HepG2 (cell line): Measurements from ENCODE around the gene RBPMS2. TPM values are rescaled to one million over a fixed set of nuclear protein-coding genes. Genes with fewer than 3 reads are reported as not detected.

Experiments used
- ATAC-seq: fragments of 200-7000 bp; cut with Tn5 transposase; 3 replicates; pipeline ENCODE4 v1.9.1; 2020; ENCODE audit warnings: mild to moderate bottlenecking, moderate library complexity
- BruUV-seq: library from RNA; stranded (reverse); fragments of 400-500 nt; replicated peaks from 2 replicates; lab custom pipeline; 2021; lab: Mats Ljungman, UMichigan
- CTCF ChIA-PET: fragments of 300-600 bp; formaldehyde crosslinking; extraction: SDS; loops from one replicate; lab custom pipeline; 2021; ENCODE audit warnings: low total read pairs, inconsistent platforms, low intra/inter-chr PET ratio; lab: Yijun Ruan, JAX
- POLR2A ChIA-PET: fragments of 350-600 bp; sonication (Branson Sonifier 250); formaldehyde crosslinking; loops from one replicate; lab custom pipeline; 2020; ENCODE audit warnings: antibody characterized with exemption, inconsistent platforms; lab: Yijun Ruan, JAX
- DNase-seq: peaks from one replicate; pipeline ENCODE4 v3.0.0-alpha.2; 2015; ENCODE audit warnings: low spot score
- FAIRE-seq: peaks from 3 replicates; lab custom pipeline; 2011; peaks lifted over from hg19 to GRCh38; lab: Jason Lieb, UNC
- H2AFZ ChIP-seq: one replicate; pipeline ENCODE4 v1.6.1; 2011; ENCODE audit warnings: low read length, inconsistent platforms
- H3K27ac ChIP-seq: fragments of 300-600 bp; 3 replicates; pipeline ENCODE4 v1.8.0; 2011; ENCODE audit warnings: mixed run types, mild to moderate bottlenecking, mixed read lengths, low read length, inconsistent platforms; ENCODE audit not compliant: insufficient read depth; ENCODE audit errors: extremely low read length
- H3K27me3 ChIP-seq, 2 experiments: fragments of 200-600 bp in 1 of 2; 2 replicates in 1 of 2; 3 replicates in 1 of 2; pipeline versions ENCODE4 v1.6.0 to v1.8.0; 2011; ENCODE audit warnings: low read length in 2 of 2, mild to moderate bottlenecking in 2 of 2, moderate library complexity in 2 of 2, inconsistent platforms in 1 of 2; ENCODE audit not compliant: insufficient read depth in 2 of 2, control insufficient read depth in 1 of 2
- H3K36me3 ChIP-seq, 2 experiments: fragments of 200-600 bp in 1 of 2; replicated peaks in 1 of 2; 2 replicates in 1 of 2; 3 replicates in 1 of 2; pipeline versions ENCODE4 v1.5.1 to v1.8.0; 2011; ENCODE audit warnings: low read length in 2 of 2, inconsistent platforms in 1 of 2; ENCODE audit not compliant: insufficient read depth in 2 of 2, control insufficient read depth in 1 of 2
- H3K4me1 ChIP-seq: 2 replicates; pipeline ENCODE4 v1.5.1; 2012; ENCODE audit warnings: low read length, inconsistent platforms; ENCODE audit not compliant: insufficient read depth
- H3K4me2 ChIP-seq: 2 replicates; pipeline ENCODE4 v1.6.0; 2011; ENCODE audit warnings: low read depth, low read length, inconsistent platforms
- H3K4me3 ChIP-seq, 3 experiments: fragments of 200-600 bp in 1 of 3; sonication (generic), shearing (Covaris generic) in 1 of 3; replicated peaks in 1 of 3; 2 replicates each; pipeline ENCODE4 v1.5.1; 2011 to 2016; ENCODE audit warnings: low read length in 3 of 3, inconsistent platforms in 2 of 3, low read depth in 2 of 3, mild to moderate bottlenecking in 2 of 3, control low read depth in 1 of 3, mixed read lengths in 1 of 3; ENCODE audit not compliant: insufficient read depth in 1 of 3
- H3K79me2 ChIP-seq: one replicate; pipeline ENCODE4 v1.6.1; 2011; ENCODE audit warnings: low read length, inconsistent platforms; ENCODE audit not compliant: insufficient read depth
- H3K9ac ChIP-seq: 2 replicates; pipeline ENCODE4 v1.6.0; 2011; ENCODE audit warnings: mild to moderate bottlenecking, low read depth, low read length, inconsistent platforms; ENCODE audit not compliant: insufficient read depth
- H3K9me3 ChIP-seq: 2 replicates; pipeline ENCODE4 v1.5.1; 2012; ENCODE audit warnings: mild to moderate bottlenecking, low read length
- H4K20me1 ChIP-seq: 2 replicates; pipeline ENCODE4 v1.6.0; 2011; ENCODE audit warnings: inconsistent platforms, mild to moderate bottlenecking, low read length, moderate library complexity; ENCODE audit not compliant: insufficient read depth
- AGO2 ChIP-seq: fragments of 200-400 bp; formaldehyde crosslinking; optimal IDR thresholded peaks from 2 replicates; pipeline ENCODE3; 2017; ENCODE audit warnings: mild to moderate bottlenecking, low read depth, low read length, moderate library complexity
- AKAP8 ChIP-seq: sonication (generic); formaldehyde crosslinking; IDR thresholded peaks from 2 replicates; pipeline ENCODE4 v1.5.1; 2020; ENCODE audit warnings: mild to moderate bottlenecking, missing genetic modification reagents
- HNF4G ChIP-seq, 2 experiments: sonication (generic) in 1 of 2; formaldehyde crosslinking in 1 of 2; IDR thresholded peaks; 2 replicates each; pipeline versions ENCODE4 v1.4.0 to v1.6.1; 2011 to 2020; ENCODE audit warnings: borderline replicate concordance in 2 of 2, low read depth in 2 of 2, mild to moderate bottlenecking in 2 of 2, low read length in 1 of 2, missing genetic modification reagents in 1 of 2, moderate library complexity in 1 of 2
- HNRNPL ChIP-seq: fragments of 200-400 bp; formaldehyde crosslinking; IDR thresholded peaks from 2 replicates; pipeline ENCODE4 v1.6.1; 2017; ENCODE audit warnings: mild to moderate bottlenecking, low read depth, low read length
- KDM1A ChIP-seq: IDR thresholded peaks from 2 replicates; pipeline ENCODE4 v1.6.1; 2016; ENCODE audit warnings: missing compliant biosample characterization
- MAFF ChIP-seq: IDR thresholded peaks from 2 replicates; pipeline ENCODE4 v1.6.1; 2011; ENCODE audit warnings: low read depth, low read length, improper control_type of control experiment
- MED1 ChIP-seq: sonication (generic); formaldehyde crosslinking; IDR thresholded peaks from 2 replicates; pipeline ENCODE4 v1.4.0; 2020; ENCODE audit warnings: missing genetic modification reagents
- NFKBIZ ChIP-seq: IDR thresholded peaks from 2 replicates; pipeline ENCODE4 v1.6.1; 2018; ENCODE audit warnings: missing genetic modification reagents, missing compliant biosample characterization
- RAD21 ChIP-seq: fragments of 450-650 bp; formaldehyde crosslinking; IDR thresholded peaks from 2 replicates; pipeline ENCODE4 v1.5.0; 2020; ENCODE audit warnings: mild to moderate bottlenecking
- SALL1 ChIP-seq: sonication (generic); formaldehyde crosslinking; IDR thresholded peaks from 2 replicates; pipeline ENCODE4 v1.8.0; 2022; ENCODE audit warnings: mild to moderate bottlenecking, missing genetic modification reagents
- STAG1 ChIP-seq: sonication (generic); formaldehyde crosslinking; IDR thresholded peaks from 2 replicates; pipeline ENCODE4 v1.4.0; 2020; ENCODE audit warnings: missing genetic modification reagents
- ZMYM2 ChIP-seq: sonication (generic); formaldehyde crosslinking; IDR thresholded peaks from 2 replicates; pipeline ENCODE4 v1.8.0; 2022; ENCODE audit warnings: mild to moderate bottlenecking, missing genetic modification reagents
- WGBS: methylation state at CpG from one replicate; pipeline ENCODE4 v1.1.6; 2017; ENCODE audit warnings: low lambda C conversion rate; 5-methylcytosine and 5-hydroxymethylcytosine counted together
- in situ Hi-C: cut with HindIII; loops from 2 replicates; pipeline ENCODE4 v1.10.0; 2017; ENCODE audit warnings: low pct_unique_long_range_greater_than_20kb; ENCODE audit not compliant: extremely low pct_ligation_motif_present
- intact Hi-C: fragments of 100-400 bp; cut with micrococcal nuclease; formaldehyde crosslinking; loops from one replicate; pipeline ENCODE4 v1.10.0; 2022; ENCODE audit not compliant: unreplicated experiment
- polyA plus RNA-seq, 8 experiments: library from polyadenylated mRNA; depleted of rRNA in 3 of 8; stranded (reverse) in 7 of 8; unstranded in 1 of 8; fragments of >200 nt; fragmentation: Illumina TruSeq in 4 of 8; extraction: Trizol in 4 of 8; gene quantifications; 2 replicates each; pipeline versions ENCODE4 v1.2.1 to v1.2.3, GENCODE V29; 2011 to 2016; ENCODE audit warnings: low read depth in 4 of 8, missing spikeins in 1 of 8, mixed read lengths in 1 of 8; ENCODE audit not compliant: insufficient read depth in 1 of 8
- total RNA-seq, 5 experiments: library from RNA; depleted of rRNA; stranded (reverse); fragments of >200 nt; fragmentation: Illumina TruSeq; extraction: Trizol; gene quantifications; 2 replicates each; pipeline ENCODE4 v1.2.3, GENCODE V29; 2016; ENCODE audit warnings: low read depth in 1 of 5
- TF ChIP-seq, protein P1 (sequence below): sonication (generic); formaldehyde crosslinking; IDR thresholded peaks from 2 replicates; pipeline ENCODE4 v1.4.0; 2020; ENCODE audit warnings: missing genetic modification reagents
- TF ChIP-seq, protein P2 (sequence below): sonication (generic); formaldehyde crosslinking; IDR thresholded peaks from 2 replicates; pipeline ENCODE4 v1.4.0; 2020; ENCODE audit warnings: missing genetic modification reagents, borderline replicate concordance
- TF ChIP-seq, protein P3 (sequence below): sonication (generic); formaldehyde crosslinking; IDR thresholded peaks from 2 replicates; pipeline ENCODE4 v1.4.0; 2020; ENCODE audit warnings: missing genetic modification reagents, borderline replicate concordance

RBPMS2 gene
- total and polyA plus RNA-seq, 2 of the 13 experiments (the other 11 are each of a cell fraction or from before 2014, with no cell fraction given) = 0.08 TPM; not detected in 1

DNA sequence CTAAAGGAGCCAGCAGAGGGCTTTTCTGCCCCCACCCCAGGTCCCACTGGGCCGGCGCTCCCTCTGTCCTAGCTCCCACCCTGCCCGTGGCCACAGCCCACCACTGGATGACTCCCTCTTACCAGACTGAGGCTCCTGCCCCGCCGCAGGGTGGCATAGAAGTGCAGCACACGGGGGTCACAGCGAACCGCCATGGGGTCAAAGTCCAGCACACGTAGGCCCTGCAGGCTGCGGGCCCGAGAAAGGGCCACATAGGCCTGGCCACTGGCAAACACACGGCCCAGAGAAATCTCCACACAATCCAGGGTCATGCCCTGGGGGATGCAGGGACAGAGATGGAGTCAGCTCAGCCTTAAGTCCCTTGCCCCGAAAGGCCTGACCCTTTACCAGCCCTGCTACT lies 41.1 kb upstream of the RBPMS2 start:
- H3K27ac ChIP-seq = peak overlapping the region; percentile 50
- POLR2A ChIA-PET = interaction anchor here (1.1 to 2.0 kb wide), 4 partner anchors 9 to 25 kb away, joined by 3 to 10 read pairs (median 3); partner anchors contain the start of genes PIF1 and PLEKHO2
- intact Hi-C loops = no loop called here
- H3K4me3 ChIP-seq = no peak overlapping the region; a peak in 1 of 6 replicates
- H2AFZ ChIP-seq = peak overlapping the region; percentile 82
- H3K9ac ChIP-seq = peak overlapping the region; percentile 59
- peak overlapping the region; percentile 63 for H3K4me2 ChIP-seq
- CTCF ChIA-PET = interaction anchor here (0.7 to 1.2 kb wide), 2 partner anchors 19 to 20 kb away, joined by 3 to 4 read pairs; no protein-coding TSS in a partner anchor
- in situ Hi-C loops = no loop called here
- H3K27me3 ChIP-seq = peaks cover 0 to 2% of the 10 kb centered on the region in 2 experiments; a peak in 1 of 5 replicates
- H3K79me2 ChIP-seq = no peaks in the 10 kb centered on the region
- no peaks in the 10 kb centered on the region for H4K20me1 ChIP-seq
- no TSS peak for BruUV-seq
- DNase-seq (peak; percentile 45), ATAC-seq (peak; percentile 65), FAIRE-seq (no peak)
- H3K9me3 ChIP-seq = no peaks in the 10 kb centered on the region
- peaks cover 54% of the 10 kb centered on the region for H3K4me1 ChIP-seq
- peaks cover 5 to 22% of the 10 kb centered on the region in 2 experiments for H3K36me3 ChIP-seq
- WGBS = 41% methylated on average over 7 of the region's 13 CpGs
- TF ChIP-seq, protein P1, sequence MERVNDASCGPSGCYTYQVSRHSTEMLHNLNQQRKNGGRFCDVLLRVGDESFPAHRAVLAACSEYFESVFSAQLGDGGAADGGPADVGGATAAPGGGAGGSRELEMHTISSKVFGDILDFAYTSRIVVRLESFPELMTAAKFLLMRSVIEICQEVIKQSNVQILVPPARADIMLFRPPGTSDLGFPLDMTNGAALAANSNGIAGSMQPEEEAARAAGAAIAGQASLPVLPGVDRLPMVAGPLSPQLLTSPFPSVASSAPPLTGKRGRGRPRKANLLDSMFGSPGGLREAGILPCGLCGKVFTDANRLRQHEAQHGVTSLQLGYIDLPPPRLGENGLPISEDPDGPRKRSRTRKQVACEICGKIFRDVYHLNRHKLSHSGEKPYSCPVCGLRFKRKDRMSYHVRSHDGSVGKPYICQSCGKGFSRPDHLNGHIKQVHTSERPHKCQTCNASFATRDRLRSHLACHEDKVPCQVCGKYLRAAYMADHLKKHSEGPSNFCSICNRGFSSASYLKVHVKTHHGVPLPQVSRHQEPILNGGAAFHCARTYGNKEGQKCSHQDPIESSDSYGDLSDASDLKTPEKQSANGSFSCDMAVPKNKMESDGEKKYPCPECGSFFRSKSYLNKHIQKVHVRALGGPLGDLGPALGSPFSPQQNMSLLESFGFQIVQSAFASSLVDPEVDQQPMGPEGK (CRISPR knock-in tag) = peak; percentile 52; the same call in 1 of the 2 replicates
- TF ChIP-seq ZMYM2 (peak; percentile 87; the same call in 1 of the 2 replicates), AGO2 (peak; percentile 84), NFKBIZ (CRISPR knock-in tag) (0 out of 2 replicates have a peak, but pooled peaks have one; percentile 49), STAG1 (peak; percentile 64), RAD21 (CRISPR knock-in tag) (peak; percentile 61), SALL1 (CRISPR knock-in tag) (peak; percentile 55; the same call in 1 of the 2 replicates), AKAP8 (CRISPR knock-in tag) (peak; percentile 48; the same call in 1 of the 2 replicates), MED1 (CRISPR knock-in tag) (peak; percentile 23; the same call in 1 of the 2 replicates), HNF4G (IDR thresholded peaks at IDR 0.05; ENCODE audit: borderline replicate concordance, low read depth, low read length) (peak; percentile 96), HNF4G (CRISPR knock-in tag; IDR thresholded peaks at IDR 0.05; ENCODE audit: borderline replicate concordance, low read depth) (peak; percentile 93), KDM1A (CRISPR knock-in tag) (peak; percentile 63; the same call in 1 of the 2 replicates), HNRNPL (peak; percentile 89), MAFF (no peak)
- TF ChIP-seq, protein P2, sequence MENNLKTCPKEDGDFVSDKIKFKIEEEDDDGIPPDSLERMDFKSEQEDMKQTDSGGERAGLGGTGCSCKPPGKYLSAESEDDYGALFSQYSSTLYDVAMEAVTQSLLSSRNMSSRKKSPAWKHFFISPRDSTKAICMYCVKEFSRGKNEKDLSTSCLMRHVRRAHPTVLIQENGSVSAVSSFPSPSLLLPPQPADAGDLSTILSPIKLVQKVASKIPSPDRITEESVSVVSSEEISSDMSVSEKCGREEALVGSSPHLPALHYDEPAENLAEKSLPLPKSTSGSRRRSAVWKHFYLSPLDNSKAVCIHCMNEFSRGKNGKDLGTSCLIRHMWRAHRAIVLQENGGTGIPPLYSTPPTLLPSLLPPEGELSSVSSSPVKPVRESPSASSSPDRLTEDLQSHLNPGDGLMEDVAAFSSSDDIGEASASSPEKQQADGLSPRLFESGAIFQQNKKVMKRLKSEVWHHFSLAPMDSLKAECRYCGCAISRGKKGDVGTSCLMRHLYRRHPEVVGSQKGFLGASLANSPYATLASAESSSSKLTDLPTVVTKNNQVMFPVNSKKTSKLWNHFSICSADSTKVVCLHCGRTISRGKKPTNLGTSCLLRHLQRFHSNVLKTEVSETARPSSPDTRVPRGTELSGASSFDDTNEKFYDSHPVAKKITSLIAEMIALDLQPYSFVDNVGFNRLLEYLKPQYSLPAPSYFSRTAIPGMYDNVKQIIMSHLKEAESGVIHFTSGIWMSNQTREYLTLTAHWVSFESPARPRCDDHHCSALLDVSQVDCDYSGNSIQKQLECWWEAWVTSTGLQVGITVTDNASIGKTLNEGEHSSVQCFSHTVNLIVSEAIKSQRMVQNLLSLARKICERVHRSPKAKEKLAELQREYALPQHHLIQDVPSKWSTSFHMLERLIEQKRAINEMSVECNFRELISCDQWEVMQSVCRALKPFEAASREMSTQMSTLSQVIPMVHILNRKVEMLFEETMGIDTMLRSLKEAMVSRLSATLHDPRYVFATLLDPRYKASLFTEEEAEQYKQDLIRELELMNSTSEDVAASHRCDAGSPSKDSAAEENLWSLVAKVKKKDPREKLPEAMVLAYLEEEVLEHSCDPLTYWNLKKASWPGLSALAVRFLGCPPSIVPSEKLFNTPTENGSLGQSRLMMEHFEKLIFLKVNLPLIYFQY (CRISPR knock-in tag) = peak; percentile 70; the same call in 1 of the 2 replicates
- TF ChIP-seq, protein P3, sequence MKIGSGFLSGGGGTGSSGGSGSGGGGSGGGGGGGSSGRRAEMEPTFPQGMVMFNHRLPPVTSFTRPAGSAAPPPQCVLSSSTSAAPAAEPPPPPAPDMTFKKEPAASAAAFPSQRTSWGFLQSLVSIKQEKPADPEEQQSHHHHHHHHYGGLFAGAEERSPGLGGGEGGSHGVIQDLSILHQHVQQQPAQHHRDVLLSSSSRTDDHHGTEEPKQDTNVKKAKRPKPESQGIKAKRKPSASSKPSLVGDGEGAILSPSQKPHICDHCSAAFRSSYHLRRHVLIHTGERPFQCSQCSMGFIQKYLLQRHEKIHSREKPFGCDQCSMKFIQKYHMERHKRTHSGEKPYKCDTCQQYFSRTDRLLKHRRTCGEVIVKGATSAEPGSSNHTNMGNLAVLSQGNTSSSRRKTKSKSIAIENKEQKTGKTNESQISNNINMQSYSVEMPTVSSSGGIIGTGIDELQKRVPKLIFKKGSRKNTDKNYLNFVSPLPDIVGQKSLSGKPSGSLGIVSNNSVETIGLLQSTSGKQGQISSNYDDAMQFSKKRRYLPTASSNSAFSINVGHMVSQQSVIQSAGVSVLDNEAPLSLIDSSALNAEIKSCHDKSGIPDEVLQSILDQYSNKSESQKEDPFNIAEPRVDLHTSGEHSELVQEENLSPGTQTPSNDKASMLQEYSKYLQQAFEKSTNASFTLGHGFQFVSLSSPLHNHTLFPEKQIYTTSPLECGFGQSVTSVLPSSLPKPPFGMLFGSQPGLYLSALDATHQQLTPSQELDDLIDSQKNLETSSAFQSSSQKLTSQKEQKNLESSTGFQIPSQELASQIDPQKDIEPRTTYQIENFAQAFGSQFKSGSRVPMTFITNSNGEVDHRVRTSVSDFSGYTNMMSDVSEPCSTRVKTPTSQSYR (CRISPR knock-in tag) = peak; percentile 49; the same call in 1 of the 2 replicates
